Effector memory CD4-positive, alpha-beta T cell (primary cell): ENCODE results near the gene YTHDF1.

Source experiments
- DNase-seq, 3 donors: peaks; one replicate each; pipeline ENCODE4 v3.0.0-alpha.2; 2020
- H3K27ac ChIP-seq: 2 replicates; pipeline ENCODE4 v1.7.0; 2013; ENCODE audit warnings: mild to moderate bottlenecking, low read length, moderate library complexity; ENCODE audit not compliant: insufficient read depth, poor library complexity, severe bottlenecking
- H3K27me3 ChIP-seq: replicated peaks from 2 replicates; pipeline ENCODE4 v1.7.0; 2013; ENCODE audit warnings: mild to moderate bottlenecking, low read length; ENCODE audit not compliant: insufficient read depth, control insufficient read depth, poor library complexity, severe bottlenecking
- H3K36me3 ChIP-seq: 2 replicates; pipeline ENCODE4 v1.7.0; 2013; ENCODE audit warnings: mild to moderate bottlenecking, low read length, moderate library complexity; ENCODE audit not compliant: control insufficient read depth, insufficient read depth
- H3K4me1 ChIP-seq: 2 replicates; pipeline ENCODE4 v1.7.0; 2013; ENCODE audit warnings: low read length, mild to moderate bottlenecking; ENCODE audit not compliant: control insufficient read depth, insufficient read depth, poor library complexity, severe bottlenecking
- H3K4me3 ChIP-seq: 2 replicates; pipeline ENCODE4 v1.7.0; 2013; ENCODE audit warnings: low read length, low read depth, mild to moderate bottlenecking; ENCODE audit not compliant: insufficient read depth, poor library complexity, severe bottlenecking
- H3K9me3 ChIP-seq: 2 replicates; pipeline ENCODE4 v1.7.0; 2013; ENCODE audit warnings: mild to moderate bottlenecking, low read length, moderate library complexity; ENCODE audit not compliant: control insufficient read depth

The YTHDF1 gene

DNA sequence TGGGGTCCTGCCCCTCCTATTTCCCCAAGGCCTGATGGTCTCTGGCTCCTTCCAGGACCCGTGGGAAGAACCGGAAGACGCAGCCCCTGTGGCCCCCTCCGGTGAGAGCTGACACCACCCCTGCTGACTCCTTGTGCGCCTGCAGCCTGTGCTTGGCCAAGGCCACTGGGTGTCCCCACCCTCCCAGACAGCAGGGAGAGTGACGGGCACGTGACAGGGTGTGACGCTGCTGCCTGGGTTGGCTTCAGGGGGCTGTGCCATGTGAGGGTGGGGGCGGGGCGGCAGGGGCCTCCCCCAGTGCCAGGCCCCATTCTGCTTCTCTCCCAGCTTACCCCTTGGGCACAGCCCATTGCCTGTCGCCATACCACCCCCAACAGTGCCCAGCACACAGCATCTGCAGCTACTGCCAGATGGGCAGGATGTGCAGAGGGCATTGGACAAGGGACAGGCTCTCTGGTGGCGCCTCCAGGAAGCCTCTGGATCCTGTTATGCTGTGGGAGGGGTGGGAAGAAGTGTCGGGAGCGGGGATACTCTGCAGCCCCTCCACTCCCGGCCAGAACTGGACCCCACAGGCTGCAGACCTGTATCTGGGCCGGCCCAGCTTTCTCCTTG lies 22.7 kb upstream of the YTHDF1 start:
- Histone ChIP-seq H3K4me3 (no peak overlapping the region), H3K9me3 (no peaks in the 10 kb centered on the region), H3K27ac (no peak overlapping the region), H3K27me3 (no peaks in the 10 kb centered on the region), H3K36me3 (no peaks in the 10 kb centered on the region), H3K4me1 (peaks cover 8% of the 10 kb centered on the region)
- DNase-seq, result no peak

DNA sequence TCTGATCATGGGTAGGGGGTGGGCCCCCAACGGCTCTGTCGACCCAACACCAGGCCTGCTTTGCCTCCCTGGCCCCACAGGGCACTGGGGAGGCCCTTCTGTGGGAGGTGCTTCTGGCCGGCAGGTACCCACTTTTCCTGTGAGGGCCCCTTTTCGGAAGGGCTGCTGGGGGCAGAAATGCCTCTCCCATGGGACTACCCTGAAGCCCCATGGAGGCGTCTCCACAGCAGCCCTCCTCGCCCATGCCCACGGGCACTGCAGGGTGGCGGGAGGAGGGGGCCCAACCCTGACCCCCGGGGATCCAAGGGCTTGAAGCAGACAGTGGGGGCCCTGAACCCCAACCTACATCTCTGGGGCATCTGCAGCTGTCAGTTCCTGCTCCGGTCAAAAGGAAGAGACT lies 22.1 kb upstream of the YTHDF1 start:
- no peak for DNase-seq
- Histone ChIP-seq H3K9me3 (no peaks in the 10 kb centered on the region), H3K4me3 (no peak overlapping the region), H3K4me1 (peaks cover 8% of the 10 kb centered on the region), H3K27me3 (no peaks in the 10 kb centered on the region), H3K36me3 (no peaks in the 10 kb centered on the region), H3K27ac (no peak overlapping the region)

DNA sequence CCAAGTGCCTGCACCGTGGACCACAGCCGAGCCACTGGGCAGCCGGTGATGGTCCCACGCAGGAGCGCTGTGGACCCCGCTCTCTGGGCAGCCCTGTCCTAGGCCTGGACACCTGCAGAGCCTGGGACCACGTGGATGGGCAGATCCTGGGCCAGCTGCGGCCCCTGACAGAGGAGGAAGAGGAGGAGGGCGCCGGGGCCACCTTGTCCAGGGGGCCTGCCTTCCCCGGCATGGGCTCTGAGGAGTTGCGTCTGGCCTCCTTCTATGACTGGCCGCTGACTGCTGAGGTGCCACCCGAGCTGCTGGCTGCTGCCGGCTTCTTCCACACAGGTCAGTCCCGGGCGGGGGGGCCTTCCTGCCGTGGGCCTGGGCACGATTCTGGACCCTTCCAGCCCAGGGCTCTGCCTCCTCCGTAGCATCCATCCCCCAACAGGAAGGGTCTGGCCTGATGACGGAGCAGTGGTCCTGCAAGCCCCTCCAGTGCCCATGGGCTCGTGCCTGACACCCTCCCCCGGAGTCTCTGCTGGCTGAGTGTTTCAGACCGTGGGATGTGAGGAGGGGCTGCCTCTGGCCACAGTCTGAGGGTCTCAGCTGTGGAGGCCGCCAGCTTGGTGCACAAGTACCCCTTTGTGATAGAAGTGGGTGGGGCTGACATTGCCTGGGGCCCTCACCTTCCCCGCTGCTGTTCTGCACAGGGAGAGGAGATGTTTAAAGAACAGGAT lies 20.3 kb upstream of the YTHDF1 start:
- no peak for DNase-seq
- Histone ChIP-seq H3K9me3 (no peaks in the 10 kb centered on the region), H3K36me3 (no peaks in the 10 kb centered on the region), H3K27ac (no peak overlapping the region), H3K4me1 (peaks cover 8% of the 10 kb centered on the region), H3K27me3 (no peaks in the 10 kb centered on the region), H3K4me3 (no peak overlapping the region)

DNA sequence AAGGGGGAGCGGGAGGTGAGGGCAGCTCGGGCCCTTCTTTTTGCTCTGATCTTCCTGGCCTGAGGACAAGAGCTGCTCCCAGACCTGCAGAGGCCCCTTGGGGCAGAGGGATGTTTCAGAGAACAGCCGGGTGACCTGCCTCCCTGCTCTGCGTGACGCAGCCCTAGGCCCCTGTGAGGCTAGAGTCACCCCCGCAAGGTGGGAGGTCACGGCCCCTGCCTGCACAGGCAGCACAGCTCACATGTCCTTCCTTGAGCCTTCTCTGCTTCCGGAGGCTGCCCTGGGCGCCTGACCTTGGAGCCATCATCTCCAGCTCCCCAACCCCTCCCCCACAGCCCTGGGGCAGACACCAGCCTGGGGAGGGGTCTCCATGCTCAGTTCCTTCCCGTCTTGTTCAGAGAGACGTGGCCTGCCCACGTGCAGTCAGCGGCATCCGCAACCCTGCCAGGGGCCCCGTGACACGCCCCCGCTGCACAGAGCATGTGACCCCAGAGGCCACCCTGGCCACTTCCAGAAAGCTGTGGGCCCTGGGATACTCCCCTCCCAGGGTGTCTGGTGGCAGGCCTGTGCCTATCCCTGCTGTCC lies 19.6 kb upstream of the YTHDF1 start, which contains the start of gene BIRC7:
TSS of gene BIRC7 (plus strand) at position 507 of the 585 bp plus-strand sequence. CDS start 192 bp downstream, outside the sequence.
- peaks cover 8% of the 10 kb centered on the region for H3K4me1 ChIP-seq
- DNase-seq, result no peak
- no peak within 1 kb of the TSS for H3K4me3 ChIP-seq
- no peaks in the 10 kb centered on the region for H3K36me3 ChIP-seq
- no peak within 1 kb of the TSS for H3K27ac ChIP-seq
- H3K9me3 ChIP-seq, result no peaks in the 10 kb centered on the region
- no peaks in the 10 kb centered on the region for H3K27me3 ChIP-seq

DNA sequence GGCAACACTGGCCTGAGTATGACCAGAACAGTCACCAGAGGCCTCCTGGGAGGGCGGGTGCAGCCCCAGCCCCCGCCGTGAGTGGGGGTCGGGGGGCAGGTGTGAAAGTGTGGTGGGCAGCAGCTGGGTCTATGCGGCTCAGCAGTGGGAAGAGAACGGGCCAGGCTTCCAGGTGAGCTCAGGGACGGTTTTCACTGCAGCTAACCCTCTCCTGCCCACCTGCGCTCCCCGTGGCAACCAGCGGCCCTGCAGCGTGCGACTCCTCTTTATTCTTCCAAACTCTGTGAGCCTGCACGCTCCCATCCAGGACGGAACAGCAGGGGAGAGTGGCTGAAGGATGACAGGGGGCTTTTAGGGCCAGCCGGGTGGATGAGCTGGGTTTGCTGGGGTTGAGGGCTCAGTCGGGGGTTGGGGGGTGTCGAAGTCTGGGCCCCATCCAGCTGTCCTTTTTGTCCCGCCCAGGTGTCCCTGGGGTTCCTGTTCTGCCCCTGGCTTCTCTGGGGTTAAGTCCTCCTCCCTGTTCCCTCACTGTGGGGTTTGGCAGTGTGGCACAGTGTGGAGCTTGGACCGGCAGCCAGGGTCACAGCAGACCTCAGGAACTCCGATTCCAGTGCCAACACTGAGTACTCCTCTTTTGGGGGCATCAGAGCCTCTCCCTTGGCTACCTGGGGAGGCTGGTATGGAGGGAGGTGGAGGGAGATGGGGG lies 18.9 kb upstream of the YTHDF1 start:
- DNase-seq, result no peak
- H3K36me3 ChIP-seq, result no peaks in the 10 kb centered on the region
- H3K4me1 ChIP-seq, result peaks cover 8% of the 10 kb centered on the region
- H3K9me3 ChIP-seq, result no peaks in the 10 kb centered on the region
- no peaks in the 10 kb centered on the region for H3K27me3 ChIP-seq
- H3K27ac ChIP-seq, result no peak overlapping the region
- H3K4me3 ChIP-seq, result no peak overlapping the region

DNA sequence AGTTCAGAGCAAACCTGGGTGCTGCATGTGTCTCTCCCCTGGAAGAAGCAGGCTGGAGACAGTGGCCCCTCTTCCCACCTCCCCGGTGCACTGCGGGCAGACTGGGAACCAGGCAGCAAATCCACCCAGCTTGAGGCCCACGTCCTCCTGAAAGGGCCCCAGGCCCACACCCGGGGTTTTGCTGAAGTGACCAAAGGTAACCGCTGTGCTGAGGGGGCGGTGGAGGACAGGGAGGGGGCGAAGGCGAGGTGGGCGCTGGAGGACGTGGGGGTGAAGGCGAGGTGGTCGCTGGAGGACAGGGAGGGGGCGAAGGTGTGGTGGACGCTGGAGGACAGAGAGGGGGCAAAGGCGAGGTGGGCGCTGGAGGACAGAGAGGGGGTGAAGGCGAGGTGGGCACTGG lies 18.0 kb upstream of the YTHDF1 start:
- no peak for DNase-seq
- Histone ChIP-seq H3K4me3 (no peak overlapping the region), H3K4me1 (peaks cover 8% of the 10 kb centered on the region), H3K9me3 (no peaks in the 10 kb centered on the region), H3K27ac (no peak overlapping the region), H3K27me3 (no peaks in the 10 kb centered on the region), H3K36me3 (no peaks in the 10 kb centered on the region)

DNA sequence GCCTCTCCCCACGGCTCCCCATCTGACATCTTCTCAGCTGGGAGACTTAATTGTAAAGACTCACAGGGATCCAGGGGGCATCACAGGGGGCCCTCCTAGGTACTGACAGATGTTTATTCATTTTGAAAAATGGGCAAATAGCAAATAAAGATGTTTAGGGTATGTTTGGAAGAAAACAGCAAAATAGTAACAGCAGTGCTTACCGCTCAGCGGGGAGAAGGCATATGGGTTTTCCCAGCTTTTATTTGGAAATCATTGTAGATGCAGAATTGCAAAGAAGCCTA lies 17.1 kb upstream of the YTHDF1 start:
- H3K4me3 ChIP-seq, result no peak overlapping the region
- H3K27ac ChIP-seq, result no peak overlapping the region
- no peaks in the 10 kb centered on the region for H3K27me3 ChIP-seq
- H3K9me3 ChIP-seq, result no peaks in the 10 kb centered on the region
- DNase-seq, result no peak
- H3K36me3 ChIP-seq, result no peaks in the 10 kb centered on the region
- H3K4me1 ChIP-seq, result peaks cover 8% of the 10 kb centered on the region

DNA sequence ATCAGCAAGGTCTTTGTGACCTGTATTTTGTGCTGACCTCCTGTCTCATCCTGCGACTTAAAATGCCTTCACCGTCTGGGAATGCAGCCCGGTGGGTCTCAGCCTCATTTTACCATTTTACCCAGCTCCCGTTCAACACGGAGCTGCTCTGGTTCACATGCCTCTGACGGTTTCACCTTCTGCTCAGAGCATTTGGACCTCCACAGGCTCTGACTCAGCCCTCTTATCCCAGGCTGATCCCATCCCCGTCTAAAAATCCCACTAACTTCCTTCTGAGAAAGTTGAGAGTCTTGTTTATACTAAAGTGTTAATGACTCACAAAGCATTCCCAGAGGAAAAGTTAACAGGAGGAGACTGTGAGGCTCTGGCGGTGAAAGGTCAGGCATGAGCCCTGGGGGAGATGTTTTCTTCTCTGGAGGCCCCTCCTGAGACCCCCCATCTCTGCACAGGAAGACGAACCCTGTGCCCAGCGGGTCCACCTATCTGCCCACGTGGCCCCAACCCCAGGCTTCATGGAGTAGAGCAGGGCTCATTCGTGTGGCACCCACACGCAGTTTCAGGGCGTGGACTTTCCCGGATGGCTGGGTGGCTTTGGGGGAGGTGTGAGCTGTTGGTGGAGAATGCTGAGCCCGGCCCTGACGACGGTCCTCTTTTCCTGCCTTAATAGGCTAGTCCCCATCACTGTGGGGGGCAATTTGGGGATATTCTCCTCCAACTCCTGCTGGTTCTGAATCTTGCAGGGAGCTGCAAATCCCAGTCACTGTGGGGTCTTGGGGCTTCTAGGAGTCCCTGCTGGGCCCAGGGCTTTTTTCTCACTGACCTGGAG lies 16.5 kb upstream of the YTHDF1 start:
- Histone ChIP-seq H3K9me3 (no peaks in the 10 kb centered on the region), H3K27ac (no peak overlapping the region), H3K4me3 (no peak overlapping the region), H3K4me1 (peaks cover 8% of the 10 kb centered on the region), H3K27me3 (no peaks in the 10 kb centered on the region), H3K36me3 (no peaks in the 10 kb centered on the region)
- DNase-seq, result no peak

DNA sequence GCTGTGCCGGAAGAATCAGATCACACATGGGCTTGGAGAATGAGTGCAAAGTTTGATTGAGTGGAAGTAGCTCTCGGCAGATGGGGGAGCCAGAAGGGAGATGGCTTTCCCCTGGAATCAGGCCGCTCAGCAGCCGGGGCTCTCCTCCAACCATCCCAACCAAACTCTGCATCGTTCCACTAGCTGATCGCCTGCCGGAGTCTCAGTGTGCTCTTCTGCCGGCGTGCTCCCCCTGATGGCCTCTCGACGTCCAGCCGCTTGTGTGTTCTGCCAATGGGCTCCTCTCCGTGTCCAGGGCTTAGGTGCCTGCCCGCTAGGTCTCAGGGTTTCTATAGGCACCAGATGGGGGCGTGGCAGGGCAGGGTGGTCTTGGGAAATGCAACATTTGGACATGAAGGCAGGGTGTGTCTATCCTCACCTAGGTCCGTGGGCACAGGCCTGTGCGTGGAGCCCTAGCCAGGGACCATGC lies 14.9 kb upstream of the YTHDF1 start:
- DNase-seq, result no peak
- Histone ChIP-seq H3K9me3 (no peaks in the 10 kb centered on the region), H3K27me3 (no peaks in the 10 kb centered on the region), H3K36me3 (no peaks in the 10 kb centered on the region), H3K27ac (no peak overlapping the region), H3K4me1 (peaks cover 8% of the 10 kb centered on the region), H3K4me3 (no peak overlapping the region)
